GM21529 (cell line): ENCODE results near the gene CNTNAP4.

Experiments used
- ATAC-seq: cut with Tn5 transposase; IDR thresholded peaks from one replicate; pipeline ENCODE4 v1.9.1; 2021; ENCODE audit not compliant: unreplicated experiment

Gene CNTNAP4

DNA sequence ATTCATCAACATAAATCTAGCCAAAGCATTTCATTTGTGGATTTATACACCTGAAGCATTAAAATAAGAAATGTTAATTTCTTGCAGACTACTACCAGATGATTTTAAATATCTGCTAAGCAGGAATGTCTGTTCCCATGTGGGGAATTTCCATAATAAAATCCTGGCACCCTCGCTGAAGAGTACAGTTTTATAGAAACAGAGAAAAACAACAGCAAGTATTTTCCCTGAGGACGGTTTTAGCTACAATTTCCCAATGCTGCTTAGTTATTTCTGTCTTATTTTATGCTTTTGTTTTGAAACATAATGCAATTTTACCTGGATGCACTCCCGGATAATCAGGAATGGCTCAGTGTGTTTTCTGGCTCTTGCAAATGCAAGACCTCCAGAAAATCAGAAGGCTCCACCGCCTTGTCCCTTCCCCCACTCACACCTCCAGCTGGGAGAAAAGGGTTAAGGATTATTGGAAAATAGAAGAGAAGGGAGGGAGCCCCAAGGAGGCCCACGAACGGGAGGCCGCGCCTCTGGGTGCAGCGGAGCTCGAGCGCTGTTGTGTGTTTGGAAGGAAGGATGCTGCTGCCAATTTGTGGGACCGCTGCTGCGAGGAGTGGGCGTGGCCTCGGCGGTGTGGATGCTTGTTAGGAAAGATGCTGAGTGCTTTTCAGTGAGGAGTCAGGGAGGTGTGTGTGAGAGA lies at the start of gene CNTNAP4:
Gene CNTNAP4 (plus strand): TSS at position 657 of the 694 bp plus-strand sequence. CDS start 262 bp downstream, outside the sequence.
- no peak for ATAC-seq

DNA sequence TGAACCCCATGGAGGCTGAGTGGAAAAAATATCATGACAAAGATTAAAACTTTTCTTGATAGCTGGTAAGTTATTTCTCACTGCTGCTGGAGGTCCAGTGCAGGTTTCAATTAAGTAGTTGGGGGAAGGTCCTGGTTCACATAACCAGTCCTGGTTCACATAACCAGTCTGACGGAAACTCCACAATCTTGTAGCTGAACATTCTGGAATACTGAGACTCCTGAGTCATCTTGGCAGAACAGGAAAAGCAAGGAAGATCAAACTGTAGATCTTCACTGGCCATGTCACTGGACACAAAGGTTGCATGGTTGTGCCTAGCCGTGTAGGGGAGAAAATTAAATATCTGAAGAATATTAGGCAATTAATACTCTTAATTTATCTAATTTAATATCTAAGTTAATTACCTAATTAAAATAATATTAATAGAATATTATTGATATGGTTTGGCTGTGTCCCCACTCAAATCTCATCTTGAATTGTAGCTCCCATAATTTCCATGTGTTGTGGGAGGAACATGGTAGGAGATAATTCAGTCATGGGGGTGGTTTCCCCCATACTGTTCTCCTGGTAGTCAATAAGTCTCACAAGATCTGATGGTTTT lies 48.6 kb upstream of the CNTNAP4 start:
- no peak for ATAC-seq

DNA sequence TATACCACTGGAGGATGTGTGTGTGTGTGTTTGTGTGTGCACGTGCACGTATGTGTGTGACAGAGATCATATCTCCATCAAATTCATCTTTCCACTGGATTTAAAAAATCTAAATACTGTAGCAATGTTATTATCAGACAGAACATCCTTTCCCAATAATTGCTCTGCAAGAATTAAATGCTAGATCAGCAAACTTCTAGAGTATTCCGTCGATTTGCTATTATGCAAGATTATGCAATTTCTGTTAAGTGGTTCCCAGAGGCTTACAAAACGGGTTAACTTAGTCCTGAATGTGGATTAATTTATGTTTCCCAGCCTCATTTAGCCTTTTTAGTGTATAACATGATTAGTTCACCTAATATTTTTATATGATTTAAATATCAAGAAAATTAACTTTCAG lies 44.5 kb upstream of the CNTNAP4 start:
- ATAC-seq = no peak

DNA sequence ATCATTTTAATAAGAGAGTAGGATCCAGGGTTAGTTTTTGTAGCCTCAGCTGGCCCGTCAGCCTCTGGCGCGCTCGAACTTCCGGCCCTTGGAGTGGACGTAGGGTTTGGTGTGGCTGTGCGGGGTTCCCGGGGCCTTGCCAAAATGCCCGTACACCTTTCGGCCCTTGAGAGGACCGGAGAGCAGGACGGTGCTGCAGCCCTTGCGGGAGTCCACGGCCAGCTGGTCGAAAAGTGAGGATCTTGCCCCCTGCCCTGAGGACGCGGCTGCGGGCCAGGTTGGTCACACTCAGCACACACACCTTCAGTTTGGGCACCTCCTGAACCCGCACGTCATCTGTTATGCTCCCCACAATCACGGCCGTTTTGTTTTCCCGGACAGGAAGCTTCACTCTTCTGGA lies 42.2 kb upstream of the CNTNAP4 start:
- ATAC-seq = no peak

DNA sequence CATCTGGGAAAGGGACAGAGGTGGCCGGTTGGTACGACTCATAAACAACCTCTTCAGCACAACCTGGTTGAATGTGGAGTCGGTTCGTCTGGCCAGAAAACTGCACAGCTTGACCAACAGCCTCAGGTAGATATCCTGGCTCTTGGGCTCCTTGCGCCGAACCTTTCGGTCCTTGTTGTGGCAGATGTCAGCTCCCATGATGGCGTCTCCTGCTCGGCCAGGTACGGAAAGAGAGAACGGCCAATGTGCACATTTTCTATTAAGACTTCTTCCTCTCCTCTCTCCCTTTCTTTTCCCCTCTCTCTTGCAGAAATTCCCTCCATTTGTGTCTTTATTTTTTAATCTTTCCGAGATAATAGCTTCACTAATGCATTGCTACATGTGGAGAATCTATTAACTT lies 41.8 kb upstream of the CNTNAP4 start:
- ATAC-seq = no peak

DNA sequence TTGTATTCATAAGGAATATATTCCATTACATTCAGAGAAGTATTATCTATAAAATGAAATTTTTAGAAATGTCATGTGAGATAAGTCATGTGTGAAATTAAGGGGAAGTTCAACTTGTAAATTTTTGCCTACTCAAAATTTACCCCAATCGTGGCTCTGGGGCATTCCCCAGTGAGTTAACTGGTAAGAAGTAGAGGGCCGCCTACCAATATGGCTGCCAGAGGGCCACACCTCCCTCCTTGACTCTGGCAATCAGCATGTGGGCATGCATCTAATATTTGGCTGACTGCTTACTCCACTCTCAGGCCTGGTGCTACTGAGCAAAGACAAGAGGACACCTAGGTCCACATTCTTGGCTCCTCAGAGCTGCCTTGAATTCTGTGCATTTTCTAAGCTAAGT lies 39.7 kb upstream of the CNTNAP4 start:
- ATAC-seq = no peak

DNA sequence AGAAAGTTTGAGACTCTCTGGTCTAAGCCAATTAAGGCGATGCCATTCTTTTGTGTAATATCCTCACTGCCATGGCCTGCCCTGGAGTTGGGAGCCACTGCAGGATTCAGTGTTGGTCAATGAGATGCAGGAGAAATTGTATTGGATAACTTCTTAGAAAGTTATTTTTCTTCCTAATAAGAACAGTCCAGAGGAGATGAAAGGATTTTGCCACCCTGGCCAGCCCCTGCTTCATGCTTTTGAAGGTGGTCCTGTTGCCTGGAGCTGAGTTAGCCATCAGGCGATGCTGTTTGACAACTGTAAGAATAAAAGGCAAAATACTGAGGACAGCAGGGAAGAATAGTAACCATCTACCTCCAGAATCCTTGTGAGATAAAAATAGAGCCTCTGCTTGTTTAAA lies 35.4 kb upstream of the CNTNAP4 start:
- no peak for ATAC-seq

DNA sequence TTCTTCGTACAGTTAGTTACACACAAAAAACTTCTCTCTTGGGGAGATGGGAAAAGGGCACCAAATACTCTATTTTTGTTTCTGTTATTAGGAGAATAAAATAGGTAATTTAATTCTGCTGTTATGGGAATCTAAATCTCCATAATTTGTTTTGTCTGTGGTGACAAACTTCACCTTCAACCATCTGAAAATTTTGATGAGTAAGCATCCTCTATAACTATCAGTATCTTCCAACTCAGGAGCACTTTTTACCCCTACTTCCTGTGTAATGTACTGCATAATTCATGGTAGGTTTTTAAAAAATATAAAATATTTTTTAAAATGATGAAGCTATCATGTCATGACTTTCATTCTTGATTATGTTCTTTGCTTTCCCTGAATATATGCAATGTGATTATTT lies 33.6 kb upstream of the CNTNAP4 start:
- ATAC-seq = no peak

DNA sequence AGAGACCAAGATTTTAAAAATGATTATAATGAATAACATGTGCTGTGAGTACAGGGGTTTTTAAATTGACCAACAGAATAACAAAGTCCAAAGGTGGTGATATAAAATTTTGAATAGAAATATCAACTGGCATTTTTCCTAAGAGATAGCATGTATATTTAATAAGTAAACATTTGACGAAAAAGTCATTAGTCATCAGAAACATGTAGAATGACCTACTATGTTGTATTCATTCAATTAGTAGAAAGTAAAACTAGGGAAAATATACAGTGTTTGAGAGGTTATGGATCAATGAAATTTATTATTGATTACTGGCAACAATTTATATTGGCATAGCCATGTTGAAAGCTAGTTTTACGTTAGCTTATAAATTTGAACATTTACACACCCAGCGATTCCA lies 30.6 kb upstream of the CNTNAP4 start:
- no peak for ATAC-seq

DNA sequence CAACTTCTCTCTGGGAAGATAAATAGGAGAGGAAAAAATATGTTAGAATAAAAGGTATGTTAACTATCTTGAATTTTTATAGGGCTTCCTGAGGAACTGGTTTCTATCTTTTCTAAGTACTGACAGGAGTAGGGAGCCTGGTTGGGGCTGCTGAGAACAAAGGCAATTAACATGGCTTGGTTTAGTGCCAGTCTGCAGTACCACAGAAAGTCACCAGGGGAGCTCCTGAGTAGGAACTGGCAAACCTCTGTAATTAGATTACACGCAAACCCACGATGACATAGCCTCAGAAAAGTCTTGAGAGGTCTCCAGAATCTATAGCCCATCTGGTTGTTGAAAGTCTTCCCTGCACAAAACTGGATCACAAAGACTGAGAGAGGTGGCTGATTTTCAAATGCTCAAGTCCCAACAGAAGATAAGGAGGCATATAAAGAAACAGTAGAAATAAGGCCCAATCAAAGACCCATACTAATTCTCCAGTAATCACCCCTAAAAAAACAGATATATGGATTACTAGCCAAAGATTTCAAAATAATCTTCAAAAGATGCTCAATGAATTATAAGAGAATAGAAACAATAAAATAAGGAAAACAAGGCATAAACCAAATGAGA lies 11.7 kb upstream of the CNTNAP4 start:
- peak; percentile 97 for ATAC-seq

DNA sequence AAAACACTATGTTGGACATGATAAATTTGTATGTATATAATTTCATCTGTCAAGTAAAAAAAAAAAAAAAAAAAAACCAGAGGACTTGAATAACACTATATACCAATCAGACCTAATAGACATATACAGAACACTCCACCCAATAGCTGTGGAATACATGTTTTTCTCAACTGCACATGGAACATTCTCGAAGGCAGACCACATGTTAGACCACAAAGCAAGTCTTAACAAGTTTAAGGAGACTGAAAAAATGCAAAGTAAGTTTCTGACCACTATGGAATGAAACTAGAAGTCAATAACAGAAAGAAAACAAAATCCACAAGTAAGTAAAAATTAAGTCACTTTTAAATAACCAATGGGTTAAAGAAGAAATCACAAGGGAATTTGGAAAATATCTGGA lies 8.4 kb upstream of the CNTNAP4 start:
- ATAC-seq = no peak

DNA sequence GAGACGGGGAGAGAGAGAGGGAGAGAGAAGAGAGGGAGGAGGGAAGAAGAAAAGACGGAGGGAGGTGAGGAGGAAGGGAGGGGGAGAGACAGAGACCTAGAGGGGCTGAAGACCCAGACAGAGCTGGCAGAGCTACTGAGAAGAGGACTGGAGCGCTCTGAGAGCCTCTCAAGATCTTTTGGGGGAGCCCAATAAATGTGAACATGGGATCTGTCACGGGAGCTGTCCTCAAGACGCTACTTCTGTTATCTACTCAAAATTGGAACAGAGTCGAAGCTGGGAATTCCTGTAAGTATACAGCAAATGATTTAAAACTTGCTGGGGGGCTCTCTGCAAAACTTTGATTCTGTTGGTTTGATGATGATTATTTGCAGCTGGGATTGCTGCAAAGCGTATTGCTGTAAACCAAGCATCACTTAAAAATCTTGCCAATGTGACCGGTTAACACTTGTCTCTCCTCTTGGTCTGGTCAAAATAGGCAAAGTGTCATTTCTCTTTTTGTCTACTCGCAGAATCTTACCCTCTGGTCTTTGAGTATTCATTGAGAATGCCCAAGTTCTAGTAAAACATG lies 344 bp downstream of the CNTNAP4 start:
- ATAC-seq = no peak

DNA sequence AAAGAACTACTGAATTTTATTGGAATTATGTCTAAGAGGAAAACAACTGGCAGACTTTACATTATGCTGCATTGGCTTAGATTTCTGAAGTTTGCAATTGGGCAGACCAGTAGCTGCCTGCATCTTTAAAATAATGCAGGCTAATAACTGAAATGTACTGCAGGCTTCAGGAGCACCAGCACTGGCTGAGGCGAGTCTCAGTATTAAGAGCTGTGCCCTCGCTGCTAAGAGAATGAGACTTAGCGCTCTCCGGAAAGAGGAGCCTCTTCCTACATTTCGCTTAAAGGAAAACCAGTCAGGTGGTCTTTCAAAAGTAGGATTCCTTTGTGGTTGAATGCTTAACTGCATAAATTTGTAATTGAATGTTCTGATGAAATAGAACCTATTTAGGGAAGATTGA lies 885 bp downstream of the CNTNAP4 start:
- ATAC-seq = no peak

DNA sequence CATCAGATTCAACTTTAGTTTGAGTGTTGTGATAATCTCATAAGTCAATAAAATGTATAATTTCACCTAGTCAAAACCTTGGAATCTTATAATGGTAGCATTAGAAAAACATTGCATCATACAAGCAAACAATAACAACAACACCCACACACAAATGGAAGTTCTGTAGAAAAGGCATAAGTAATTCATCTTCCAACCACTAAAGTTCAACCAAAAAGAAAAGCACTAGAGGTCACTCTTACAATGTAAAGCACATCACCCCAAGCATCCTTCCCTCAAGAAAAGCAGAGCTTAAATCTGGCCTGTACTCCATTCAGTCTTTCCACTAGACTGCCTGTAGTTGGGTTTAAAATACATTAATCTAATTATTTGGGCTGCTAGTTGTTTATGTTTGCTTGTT lies 1.8 kb downstream of the CNTNAP4 start:
- ATAC-seq = peak; percentile 67

DNA sequence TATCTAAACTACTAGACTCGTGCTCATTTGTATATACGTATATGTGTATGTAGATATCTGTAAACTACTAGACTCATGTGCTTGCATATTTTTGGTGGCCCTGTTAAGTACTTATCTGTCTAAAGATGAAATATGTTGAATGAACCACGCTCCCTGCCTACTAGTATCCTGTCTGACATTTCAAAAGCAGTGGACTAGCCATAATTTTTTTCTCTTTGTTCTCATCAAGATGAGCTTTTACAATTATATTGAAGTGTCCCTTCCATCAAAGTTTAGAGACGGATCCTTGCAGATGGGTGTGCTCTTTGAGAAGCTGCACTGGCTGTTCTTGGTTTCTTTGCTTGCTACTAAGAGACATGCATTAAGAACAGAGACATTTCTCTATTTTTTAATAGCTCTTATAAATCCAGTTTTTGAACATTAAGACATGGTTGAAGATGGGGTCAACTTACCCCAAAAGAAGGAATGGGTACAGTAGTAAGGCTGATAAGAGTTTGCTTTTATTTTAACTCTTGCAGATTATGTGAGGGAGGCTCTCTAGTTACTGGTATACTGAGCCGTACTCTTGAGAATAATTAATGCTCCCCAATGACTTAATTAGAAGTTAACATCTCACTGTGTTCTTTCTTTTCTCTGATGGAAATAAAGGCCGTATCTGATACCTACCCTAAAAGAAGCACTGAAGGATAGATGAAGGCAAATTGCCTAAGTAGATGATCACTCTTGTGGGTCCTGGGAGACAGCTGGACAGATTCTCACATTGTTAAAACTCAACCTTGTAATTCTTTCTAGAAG lies 3.4 kb downstream of the CNTNAP4 start:
- ATAC-seq = no peak

DNA sequence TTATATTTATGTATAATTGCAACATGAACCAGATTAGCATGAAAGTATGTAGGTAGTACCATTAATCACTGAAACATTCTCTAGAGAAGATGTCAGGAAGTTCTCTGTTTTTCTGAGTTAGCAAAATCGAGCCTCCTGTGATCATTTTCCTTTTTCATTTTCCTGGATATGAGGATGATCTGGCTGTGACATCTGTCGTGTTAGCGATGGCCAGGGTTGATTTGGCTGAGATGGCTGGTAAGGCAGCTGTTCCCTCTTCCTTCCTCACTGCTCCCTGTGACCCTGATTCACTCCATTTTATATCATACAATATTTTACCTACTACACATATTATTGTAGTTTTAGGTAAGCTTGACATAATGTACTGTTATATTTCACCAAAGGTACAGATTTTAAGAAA lies 10.3 kb downstream of the CNTNAP4 start:
- ATAC-seq = no peak

DNA sequence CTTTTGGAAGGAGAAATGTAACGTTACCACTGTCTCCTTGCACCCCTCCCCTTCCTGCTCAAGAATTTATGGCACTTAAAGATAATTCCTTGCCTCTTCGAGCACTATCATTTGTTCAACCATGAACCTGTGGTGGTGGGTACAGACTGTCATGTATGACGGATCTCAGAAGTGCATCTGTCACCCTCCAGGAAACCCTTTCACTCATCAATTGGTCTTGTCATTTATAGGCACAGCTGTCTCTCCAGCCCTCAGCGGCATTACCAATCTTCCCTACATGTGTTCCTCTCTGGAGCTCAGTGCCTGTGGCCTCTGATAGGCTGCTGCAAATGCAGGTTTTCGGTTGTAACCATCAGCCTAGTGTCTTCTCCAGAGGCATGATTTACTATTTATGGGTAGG lies 15.0 kb downstream of the CNTNAP4 start:
- no peak for ATAC-seq

DNA sequence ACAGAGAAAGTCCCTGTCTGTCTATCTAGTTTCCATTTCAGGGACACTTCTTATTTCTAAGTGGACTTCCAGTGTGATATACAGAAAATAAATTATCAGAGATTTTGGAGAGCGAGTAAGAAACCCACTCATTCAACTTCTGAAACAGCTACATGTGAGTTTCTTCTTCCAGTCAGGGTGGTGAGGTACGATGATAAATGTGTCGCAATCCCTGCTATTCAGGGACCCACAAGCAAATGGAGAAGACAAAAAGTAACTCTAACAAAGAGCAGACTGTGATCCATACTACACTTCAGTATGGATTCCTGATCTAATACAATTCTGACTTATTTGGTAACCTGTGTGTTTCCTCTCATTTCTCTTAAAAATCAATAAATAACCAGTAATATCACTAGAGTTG lies 16.8 kb downstream of the CNTNAP4 start:
- no peak for ATAC-seq

DNA sequence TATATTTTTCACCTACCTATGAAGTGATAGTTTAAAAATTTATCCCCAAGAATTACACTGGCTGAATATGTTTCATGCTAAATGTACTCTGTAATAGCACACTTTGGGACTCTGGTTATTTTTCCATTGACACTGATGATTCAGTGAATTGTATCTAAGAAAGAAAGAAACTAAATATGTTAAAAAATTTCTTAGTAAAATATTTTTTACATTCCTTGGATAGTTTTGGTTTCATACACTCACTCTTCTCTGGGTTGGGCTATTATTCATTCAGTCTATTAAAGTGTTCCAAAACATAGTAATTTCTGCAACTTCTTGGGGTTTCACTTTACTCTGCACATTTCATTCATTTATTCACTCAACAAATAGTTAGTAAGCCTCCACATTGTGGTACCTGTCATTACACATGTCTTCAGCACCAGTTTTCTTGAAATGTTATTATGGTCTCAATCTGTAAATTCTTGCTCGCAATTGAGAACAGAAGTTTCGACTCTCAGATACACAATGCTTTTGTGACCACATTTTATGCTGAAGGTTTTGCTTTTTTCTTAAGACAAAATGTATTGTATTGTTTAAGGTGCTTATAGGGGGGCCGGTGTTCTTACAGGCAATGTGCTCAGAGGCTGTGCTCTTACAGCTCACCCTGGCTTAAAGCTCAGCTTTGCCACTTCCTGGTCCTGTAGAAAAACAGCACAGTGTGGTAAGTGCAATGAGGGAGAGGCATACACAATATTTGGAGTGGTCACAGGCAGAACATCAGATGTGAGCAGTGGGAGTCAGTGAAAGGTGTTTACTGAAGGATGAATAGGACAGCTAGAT lies 17.4 kb downstream of the CNTNAP4 start:
- ATAC-seq = no peak

DNA sequence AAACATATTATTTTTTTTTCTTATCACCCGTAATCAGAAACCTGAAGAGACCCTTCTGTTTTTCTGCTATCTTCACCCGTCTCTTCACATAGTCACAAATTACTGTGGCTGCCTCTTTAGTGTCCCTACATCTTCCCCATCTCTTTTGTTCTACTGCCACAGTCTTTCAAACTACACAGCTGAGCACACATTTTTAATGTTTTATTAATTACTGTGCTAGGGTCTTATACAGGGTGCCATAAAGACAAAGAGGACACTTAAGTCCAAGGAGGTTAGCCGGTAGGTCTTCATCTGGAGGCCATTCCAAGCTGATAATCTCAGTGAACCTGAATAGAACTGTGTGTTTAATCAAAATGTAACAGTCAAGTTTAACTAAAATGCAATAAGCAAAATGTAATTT lies 20.7 kb downstream of the CNTNAP4 start:
- ATAC-seq = no peak
